HG03442 (cell line): ENCODE measurements around the gene TOMM20.
"Not testable (repeated sequence)": the region's sequence is repeated elsewhere in the genome, so short reads cannot be mapped to it uniquely, and the experiment has no call there.

Experiments used
- ATAC-seq: cut with Tn5 transposase; IDR thresholded peaks from one replicate; pipeline ENCODE4 v1.9.1; 2021; ENCODE audit warnings: mild to moderate bottlenecking, moderate library complexity; ENCODE audit not compliant: unreplicated experiment

TOMM20 gene

GRCh38 chr1:235128456-235129328, at the start of gene TOMM20:
Gene TOMM20 (minus strand): TSS chr1:235128837. CDS start chr1:235128715, 122 bp downstream.
- peak; percentile 89 for ATAC-seq

DNA sequence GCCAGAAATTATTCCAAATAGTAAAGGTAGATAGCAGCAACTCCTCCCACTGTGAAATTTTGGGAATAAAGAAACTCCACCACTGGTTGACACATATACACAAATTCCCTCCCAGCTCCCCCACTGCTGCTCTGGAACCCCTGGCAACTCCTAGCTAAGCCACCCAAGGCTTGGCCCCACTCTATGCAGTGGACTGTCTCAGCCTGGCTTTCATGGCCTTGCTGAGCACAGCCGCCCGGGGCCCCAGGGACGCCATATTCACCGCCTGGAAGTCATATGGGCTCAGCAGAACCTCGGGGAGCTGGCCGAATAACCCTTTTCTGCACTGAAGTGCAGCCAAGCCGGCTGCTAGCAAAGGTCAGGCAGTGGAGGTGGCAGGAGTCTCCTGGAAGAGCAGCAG, 47.8 kb upstream of the TOMM20 start:
- ATAC-seq: no peak

GRCh38 chr1:235169986-235170385, 41.3 kb upstream of the TOMM20 start:
- ATAC-seq: no peak

DNA sequence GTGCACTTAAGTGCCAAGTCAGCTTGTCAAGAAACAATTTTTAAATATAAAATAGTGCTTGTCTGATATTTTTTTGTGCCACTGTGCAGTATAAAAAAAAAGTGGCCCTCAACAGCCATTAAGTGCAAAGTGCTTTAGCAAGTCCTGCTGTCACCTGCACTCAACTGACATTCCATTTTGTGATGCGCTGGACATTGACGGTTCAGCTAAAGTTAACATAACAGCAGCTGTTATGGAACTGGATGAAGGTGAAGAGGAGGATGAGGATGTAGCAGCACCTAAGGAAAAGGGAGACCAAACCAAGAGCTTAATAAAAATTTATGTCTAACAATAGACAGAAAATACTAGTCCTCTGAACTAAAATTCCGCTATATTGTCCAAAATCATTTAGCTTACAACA, 39.7 kb upstream of the TOMM20 start:
- no peak for ATAC-seq

DNA sequence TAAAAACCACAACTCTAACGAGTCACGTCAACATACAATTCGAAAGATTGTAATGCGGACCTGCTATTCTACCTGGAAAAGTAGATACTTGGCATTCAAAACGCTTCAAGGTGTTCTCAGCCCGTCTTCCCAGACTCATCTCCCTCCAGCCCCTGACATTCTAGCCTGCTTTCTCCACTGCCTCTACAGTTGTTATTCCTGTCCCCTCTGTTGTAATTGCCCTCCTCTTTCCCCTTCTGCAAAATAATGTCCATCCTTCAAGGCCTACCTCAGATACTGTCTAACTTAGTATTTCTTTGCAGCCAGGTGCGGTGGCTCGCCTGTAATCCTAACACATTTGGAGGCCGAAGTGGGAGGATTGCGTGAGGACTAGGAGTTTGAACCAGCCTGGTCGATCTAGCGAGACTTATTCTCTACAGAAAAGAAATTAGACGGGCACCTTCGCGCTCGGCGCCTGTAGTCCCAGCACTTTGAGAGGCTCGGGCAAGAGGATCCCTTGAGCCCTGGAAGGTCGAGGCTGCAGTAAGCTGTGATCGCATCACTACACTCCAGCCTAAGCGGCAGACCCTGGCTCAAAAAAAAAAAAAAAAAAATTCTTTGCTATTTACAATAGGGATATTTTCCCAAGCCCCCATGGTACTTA, 33.2 kb upstream of the TOMM20 start:
- ATAC-seq: no peak

GRCh38 chr1:235160957-235161684, 32.5 kb upstream of the TOMM20 start, which contains the start of gene RBM34:
Gene RBM34 (minus strand): TSS chr1:235161250. CDS start chr1:235161226, 24 bp downstream.
- ATAC-seq: peak; percentile 90

DNA sequence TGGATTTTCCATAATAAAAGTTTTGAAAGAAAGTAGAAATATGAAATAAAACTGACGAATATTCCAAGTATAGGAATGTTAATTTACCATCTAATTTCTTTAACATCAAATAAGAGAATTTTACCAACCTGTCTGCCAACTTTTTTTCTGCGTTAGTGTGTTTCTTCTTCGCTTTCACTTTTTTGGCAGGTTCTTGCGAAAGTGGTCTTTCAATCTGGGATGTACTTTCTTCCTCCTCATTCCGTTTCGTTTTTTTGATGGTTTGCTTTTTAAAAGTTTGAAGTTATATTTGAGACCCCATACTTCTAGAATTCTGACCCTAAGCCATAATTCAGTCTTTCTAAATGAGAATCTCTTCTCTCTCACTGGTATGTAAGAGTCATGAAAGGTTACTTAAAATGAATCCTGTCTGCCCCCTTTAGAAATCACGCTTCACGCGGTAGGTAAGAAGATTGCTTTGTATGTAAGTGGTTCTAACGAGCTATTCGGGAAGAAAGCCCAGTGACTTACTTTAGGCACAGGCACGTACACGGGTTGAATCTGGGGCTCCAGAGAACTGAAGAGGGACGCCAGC, 31.8 kb upstream of the TOMM20 start:
- ATAC-seq: peak; percentile 24

- ATAC-seq: not testable (repeated sequence)
Measured at GRCh38 chr1:235159930-235160329, 31.3 kb upstream of the TOMM20 start.

- not testable (repeated sequence) for ATAC-seq
Measured at GRCh38 chr1:235159284-235159683, 30.6 kb upstream of the TOMM20 start.

DNA sequence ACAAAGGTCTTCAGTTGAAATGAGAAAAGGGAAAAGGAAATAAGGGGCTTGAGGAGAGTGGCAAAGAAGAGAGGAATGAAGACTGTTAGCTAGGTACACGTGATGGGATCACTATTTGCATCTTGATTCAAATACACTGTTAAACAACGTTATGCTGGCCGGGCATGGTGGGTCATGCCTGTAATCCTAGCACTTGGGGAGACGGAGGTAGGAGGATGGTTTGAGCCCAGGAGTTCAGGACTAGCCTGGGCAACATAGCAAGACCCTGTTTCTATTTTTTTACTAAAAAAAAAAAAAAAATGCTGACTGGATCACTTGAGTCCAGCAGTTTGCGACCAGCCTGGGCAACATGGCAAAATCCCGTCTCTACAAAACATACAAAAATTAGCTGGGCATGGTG, 30.0 kb upstream of the TOMM20 start:
- no peak for ATAC-seq

DNA sequence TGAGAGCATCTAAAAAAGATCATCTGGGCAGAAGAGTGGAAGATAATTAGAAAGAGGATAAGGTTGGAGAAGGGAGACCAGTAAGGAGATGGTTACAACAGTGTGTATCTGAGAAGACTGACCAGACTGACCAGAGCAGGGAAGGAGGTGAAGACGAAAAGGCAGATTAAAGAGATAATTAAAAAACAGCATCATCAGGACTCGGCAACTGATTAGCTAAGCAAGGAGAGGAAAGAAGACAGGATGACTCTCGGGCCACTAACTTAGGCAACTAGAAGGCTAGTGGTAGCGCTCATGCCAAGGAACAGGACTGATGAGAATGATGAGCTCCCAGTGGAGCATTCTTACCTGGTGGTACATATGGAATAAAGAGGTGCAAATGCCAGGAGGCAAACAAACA, 28.5 kb upstream of the TOMM20 start:
- no peak for ATAC-seq

DNA sequence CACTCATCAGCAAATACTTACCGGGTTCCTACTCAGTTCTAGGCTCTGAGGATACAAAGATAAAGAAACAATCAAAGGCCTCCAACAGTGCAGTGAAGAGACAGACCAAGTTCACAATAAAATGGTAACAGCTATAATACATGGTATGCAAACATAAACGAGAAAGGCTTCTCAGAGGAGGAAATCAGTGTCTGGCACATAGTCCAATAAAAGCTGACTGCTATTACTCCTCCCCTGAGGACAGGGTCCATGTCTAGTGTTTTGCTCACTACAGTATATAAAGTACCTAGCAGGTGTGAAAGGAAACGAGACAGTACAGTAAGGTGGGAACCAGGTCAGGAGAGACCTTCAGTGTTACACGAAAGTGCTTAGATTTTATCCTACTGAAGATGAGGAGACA, 28.1 kb upstream of the TOMM20 start:
- ATAC-seq: no peak

GRCh38 chr1:235156265-235156664, 27.6 kb upstream of the TOMM20 start:
- no peak for ATAC-seq

- ATAC-seq: no peak
Measured at GRCh38 chr1:235152235-235152634, 23.6 kb upstream of the TOMM20 start.

GRCh38 chr1:235151033-235151432, 22.4 kb upstream of the TOMM20 start:
- no peak for ATAC-seq

DNA sequence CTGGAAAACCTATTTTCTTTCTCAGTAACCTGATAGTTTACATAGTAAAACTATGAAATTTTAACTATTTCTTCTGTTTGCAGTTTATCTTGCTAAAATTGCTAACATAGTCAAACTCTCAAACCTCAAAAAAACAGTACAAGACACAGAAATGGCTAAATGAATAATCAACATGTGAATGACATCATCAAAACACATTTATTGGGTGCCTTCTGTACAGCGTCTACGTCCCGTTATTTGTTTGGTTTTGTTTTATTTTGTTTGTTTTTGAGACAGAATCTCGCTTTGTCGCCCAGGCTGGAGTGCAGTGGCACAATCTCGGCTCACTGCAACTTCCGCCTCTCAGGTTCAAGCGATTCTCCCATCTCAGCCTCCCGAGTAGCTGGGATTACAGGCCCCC, 21.2 kb upstream of the TOMM20 start:
- no peak for ATAC-seq

GRCh38 chr1:235147269-235147668, 18.6 kb upstream of the TOMM20 start:
- peak; percentile 58 for ATAC-seq

DNA sequence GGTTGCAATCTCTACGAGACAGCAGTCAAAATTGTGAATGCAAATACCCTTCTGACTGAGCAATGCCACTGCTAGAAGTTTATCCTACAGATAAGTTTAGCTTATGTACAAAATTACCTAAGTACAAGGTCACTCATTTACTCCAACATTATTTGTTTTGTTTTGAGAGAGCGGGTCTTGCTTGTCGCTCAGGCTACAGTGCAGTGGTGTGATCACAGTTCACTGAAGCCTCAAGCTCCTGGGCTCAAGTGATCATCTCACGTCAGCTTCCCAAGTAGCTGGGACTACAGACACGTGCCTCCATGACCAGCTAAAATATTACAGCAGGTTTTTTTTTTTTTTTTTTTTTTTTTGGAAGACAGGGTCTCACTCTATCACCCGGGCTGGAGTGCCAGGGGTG, 17.0 kb upstream of the TOMM20 start:
- ATAC-seq: no peak

GRCh38 chr1:235142991-235143390, 14.4 kb upstream of the TOMM20 start:
- ATAC-seq: no peak

- no peak for ATAC-seq
Measured at GRCh38 chr1:235139315-235139714, 10.7 kb upstream of the TOMM20 start.

DNA sequence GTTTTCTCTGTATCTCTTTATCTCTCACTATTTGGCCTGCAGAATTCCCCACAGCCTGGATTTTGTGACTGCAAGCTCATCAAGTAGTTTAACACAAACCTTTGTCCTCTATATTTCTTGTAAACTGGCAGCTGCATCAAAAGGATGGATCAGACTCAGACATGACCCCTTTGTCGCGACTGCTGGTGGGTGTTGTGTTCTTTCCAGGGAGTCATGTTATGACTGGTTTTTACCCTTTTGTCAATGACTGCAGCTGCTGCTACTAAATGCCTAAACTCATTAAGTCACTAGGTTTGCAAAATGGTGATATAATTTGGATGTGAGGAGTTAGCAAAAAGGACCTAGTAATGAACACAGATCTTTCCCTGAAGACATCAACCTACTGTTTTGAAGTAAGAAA, 10.2 kb upstream of the TOMM20 start:
- no peak for ATAC-seq
